HUDEP-2 (cell line): Measurements from ENCODE around the gene DYTN.
"Not testable (repeated sequence)": the region's sequence is repeated elsewhere in the genome, so short reads cannot be mapped to it uniquely, and the experiment has no call there.

Experiments
- DNase-seq, 76 experiments: peaks; one replicate each; lab custom pipeline; 2025; ENCODE audit not compliant: unreplicated experiment in 76 of 76; lab: John Stamatoyannopoulos, UW

Gene DYTN

GRCh38 chr2:206718296-206718695, at the start of gene DYTN:
DYTN (minus strand) TSS chr2:206718396; CDS start chr2:206718279, 117 bp downstream.
- no peak for DNase-seq

GRCh38 chr2:206766057-206766930, 48.1 kb upstream of the DYTN start:
- DNase-seq: no peak

GRCh38 chr2:206765242-206766056, 47.3 kb upstream of the DYTN start, which contains the start of the genes FASTKD2 and MDH1B:
FASTKD2 (plus strand) TSS chr2:206765606; CDS start chr2:206766694, 1,088 bp downstream.
MDH1B (minus strand) TSS chr2:206765328; CDS start chr2:206765271, 57 bp downstream.
- DNase-seq: peak in 74 of 76 experiments; percentile 33 to 90 (median 69)

GRCh38 chr2:206764673-206765241, 46.6 kb upstream of the DYTN start:
- DNase-seq: no peak

GRCh38 chr2:206756816-206757215, 38.6 kb upstream of the DYTN start:
- DNase-seq: no peak

- DNase-seq: no peak
Measured at GRCh38 chr2:206740800-206741199, 22.6 kb upstream of the DYTN start.

GRCh38 chr2:206739271-206739670, 21.1 kb upstream of the DYTN start:
- no peak for DNase-seq

- no peak for DNase-seq
Measured at GRCh38 chr2:206736935-206737334, 18.7 kb upstream of the DYTN start.

- DNase-seq: no peak
Measured at GRCh38 chr2:206733341-206733740, 15.1 kb upstream of the DYTN start.

GRCh38 chr2:206728277-206729199, 10.3 kb upstream of the DYTN start:
- peak in 1 of 76 experiments; percentile 3 for DNase-seq

GRCh38 chr2:206727287-206727686, 9.1 kb upstream of the DYTN start:
- no peak for DNase-seq

GRCh38 chr2:206723288-206723687, 5.1 kb upstream of the DYTN start:
- no peak for DNase-seq

- DNase-seq: no peak
Measured at GRCh38 chr2:206721256-206721920, 3.2 kb upstream of the DYTN start.

GRCh38 chr2:206716623-206717022, 1.6 kb downstream of the DYTN start:
- DNase-seq: no peak

GRCh38 chr2:206715183-206715582, 3.0 kb downstream of the DYTN start:
- not testable (repeated sequence) for DNase-seq

GRCh38 chr2:206713746-206714145, 4.5 kb downstream of the DYTN start:
- DNase-seq: no peak

GRCh38 chr2:206708286-206708685, 9.9 kb downstream of the DYTN start:
- no peak for DNase-seq

- no peak for DNase-seq
Measured at GRCh38 chr2:206707164-206707701, 11.0 kb downstream of the DYTN start.

- DNase-seq: no peak
Measured at GRCh38 chr2:206701952-206702605, 16.1 kb downstream of the DYTN start.
